Measurements from ENCODE around the gene CLCNKB.

The CLCNKB gene

DNA sequence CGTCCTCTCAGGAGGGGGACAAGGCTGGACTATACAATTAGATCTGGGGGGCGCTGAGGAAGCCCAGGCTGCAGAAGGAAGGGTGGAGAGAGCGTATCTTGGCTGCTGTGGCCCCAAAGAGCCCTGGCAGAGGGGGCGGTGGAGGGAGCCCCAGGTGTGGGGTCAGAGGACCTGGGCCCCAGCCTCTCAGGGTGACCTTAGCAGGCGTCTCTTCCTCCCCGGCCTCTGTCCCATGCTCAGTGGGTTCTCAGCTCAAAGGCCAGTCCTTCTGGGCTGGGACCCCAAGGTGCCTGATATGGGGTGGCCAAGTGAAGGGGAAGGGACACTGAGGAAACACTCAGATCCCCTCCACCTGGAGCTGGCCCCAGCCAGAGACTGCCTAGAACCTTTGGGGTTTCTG, 28.0 kb downstream of the CLCNKB start:
- TF ChIP-seq, protein P1, sequence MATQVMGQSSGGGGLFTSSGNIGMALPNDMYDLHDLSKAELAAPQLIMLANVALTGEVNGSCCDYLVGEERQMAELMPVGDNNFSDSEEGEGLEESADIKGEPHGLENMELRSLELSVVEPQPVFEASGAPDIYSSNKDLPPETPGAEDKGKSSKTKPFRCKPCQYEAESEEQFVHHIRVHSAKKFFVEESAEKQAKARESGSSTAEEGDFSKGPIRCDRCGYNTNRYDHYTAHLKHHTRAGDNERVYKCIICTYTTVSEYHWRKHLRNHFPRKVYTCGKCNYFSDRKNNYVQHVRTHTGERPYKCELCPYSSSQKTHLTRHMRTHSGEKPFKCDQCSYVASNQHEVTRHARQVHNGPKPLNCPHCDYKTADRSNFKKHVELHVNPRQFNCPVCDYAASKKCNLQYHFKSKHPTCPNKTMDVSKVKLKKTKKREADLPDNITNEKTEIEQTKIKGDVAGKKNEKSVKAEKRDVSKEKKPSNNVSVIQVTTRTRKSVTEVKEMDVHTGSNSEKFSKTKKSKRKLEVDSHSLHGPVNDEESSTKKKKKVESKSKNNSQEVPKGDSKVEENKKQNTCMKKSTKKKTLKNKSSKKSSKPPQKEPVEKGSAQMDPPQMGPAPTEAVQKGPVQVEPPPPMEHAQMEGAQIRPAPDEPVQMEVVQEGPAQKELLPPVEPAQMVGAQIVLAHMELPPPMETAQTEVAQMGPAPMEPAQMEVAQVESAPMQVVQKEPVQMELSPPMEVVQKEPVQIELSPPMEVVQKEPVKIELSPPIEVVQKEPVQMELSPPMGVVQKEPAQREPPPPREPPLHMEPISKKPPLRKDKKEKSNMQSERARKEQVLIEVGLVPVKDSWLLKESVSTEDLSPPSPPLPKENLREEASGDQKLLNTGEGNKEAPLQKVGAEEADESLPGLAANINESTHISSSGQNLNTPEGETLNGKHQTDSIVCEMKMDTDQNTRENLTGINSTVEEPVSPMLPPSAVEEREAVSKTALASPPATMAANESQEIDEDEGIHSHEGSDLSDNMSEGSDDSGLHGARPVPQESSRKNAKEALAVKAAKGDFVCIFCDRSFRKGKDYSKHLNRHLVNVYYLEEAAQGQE (IDR thresholded peaks at IDR 0.05; ENCODE audit: insufficient read depth in 1 of 2, low read depth in 2 of 2, low read length in 2 of 2), result no peak
- no peak for TF ChIP-seq FOXP2 (optimal IDR thresholded peaks at IDR 0.05; ENCODE audit: borderline replicate concordance, extremely low read depth, extremely low read length, insufficient read depth)

DNA sequence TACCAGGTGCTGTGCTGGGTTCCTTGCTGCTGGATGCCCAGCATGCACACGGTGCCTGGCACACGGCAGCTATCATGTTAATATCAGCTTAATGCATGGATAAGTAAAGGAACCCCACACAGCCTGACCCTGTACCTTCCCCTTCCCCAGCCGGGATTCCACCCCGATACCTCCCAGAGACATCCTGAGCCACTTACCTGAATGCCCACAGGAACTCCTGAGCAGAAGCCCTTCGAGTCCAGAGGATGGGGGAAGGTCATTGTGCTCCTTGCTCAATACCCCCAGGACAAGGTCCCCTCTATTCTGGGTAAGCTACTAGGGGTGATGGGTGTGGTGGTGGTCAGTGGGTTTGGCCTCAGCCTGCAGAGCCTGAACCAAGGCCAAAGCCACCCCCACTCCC, 28.5 kb downstream of the CLCNKB start:
- TF ChIP-seq POLR2AphosphoS5 (IDR thresholded peaks at IDR 0.05; ENCODE audit: low read depth, low read length) (no peak), TAF1 (IDR thresholded peaks at IDR 0.05; ENCODE audit: borderline replicate concordance, insufficient read depth, low read length) (no peak), SIN3A (IDR thresholded peaks at IDR 0.05; ENCODE audit: borderline replicate concordance, insufficient read depth, low read length) (no peak), FOXP2 (optimal IDR thresholded peaks at IDR 0.05; ENCODE audit: borderline replicate concordance, extremely low read depth, extremely low read length, insufficient read depth) (no peak)
- TF ChIP-seq, protein P1 (IDR thresholded peaks at IDR 0.05; ENCODE audit: insufficient read depth in 1 of 2, low read depth in 2 of 2, low read length in 2 of 2), result no peak

DNA sequence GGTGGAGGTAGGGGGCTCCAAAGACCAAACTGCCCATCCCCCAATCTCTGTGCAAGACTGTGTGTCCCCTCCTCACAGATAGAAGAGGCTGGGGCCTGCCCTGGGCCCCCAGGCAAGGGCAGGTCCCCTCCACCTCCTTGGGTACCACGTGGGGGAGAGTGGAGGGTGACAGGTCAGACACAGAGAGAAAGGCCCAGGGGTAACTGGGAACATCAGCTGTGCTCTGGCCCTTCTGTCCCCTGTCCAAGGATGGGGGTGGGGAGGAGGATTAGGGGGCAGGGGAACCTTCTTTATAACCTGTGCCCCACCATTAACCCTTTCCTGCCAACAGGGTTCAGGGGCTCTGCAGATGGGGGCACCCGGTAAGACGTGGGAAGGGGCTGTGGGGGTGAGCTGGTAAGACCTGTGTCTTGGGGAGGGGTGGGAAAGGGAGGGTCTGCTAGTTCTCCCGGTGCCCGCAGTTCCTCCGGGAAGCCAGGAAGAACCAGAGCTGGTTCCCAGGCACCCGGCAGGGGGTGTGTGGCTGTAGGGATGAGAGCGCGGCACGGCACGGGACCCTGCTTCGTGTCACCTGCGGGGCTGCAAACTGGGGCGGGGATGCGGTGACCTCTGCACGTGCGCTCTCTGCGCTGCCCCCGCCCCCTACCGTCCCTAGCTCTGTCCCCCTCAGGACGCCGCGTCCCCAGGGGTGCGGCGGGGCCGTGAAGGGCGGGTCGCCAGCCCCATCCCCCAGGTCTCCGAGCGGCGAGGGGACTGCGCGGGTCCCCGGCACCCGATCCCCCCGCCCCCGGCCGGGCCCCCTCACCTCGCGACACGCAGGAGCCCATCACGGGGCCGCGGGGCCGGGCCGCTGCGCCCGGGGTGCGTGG, 29.3 kb downstream of the CLCNKB start:
- TF ChIP-seq FOXP2 (optimal IDR thresholded peaks at IDR 0.05; ENCODE audit: borderline replicate concordance, extremely low read depth, extremely low read length, insufficient read depth) (no peak), POLR2AphosphoS5 (IDR thresholded peaks at IDR 0.05; ENCODE audit: low read depth, low read length) (no peak), TAF1 (IDR thresholded peaks at IDR 0.05; ENCODE audit: borderline replicate concordance, insufficient read depth, low read length) (no peak), SIN3A (IDR thresholded peaks at IDR 0.05; ENCODE audit: borderline replicate concordance, insufficient read depth, low read length) (no peak)
- TF ChIP-seq, protein P1 (IDR thresholded peaks at IDR 0.05; ENCODE audit: insufficient read depth in 1 of 2, low read depth in 2 of 2, low read length in 2 of 2), result no peak

DNA sequence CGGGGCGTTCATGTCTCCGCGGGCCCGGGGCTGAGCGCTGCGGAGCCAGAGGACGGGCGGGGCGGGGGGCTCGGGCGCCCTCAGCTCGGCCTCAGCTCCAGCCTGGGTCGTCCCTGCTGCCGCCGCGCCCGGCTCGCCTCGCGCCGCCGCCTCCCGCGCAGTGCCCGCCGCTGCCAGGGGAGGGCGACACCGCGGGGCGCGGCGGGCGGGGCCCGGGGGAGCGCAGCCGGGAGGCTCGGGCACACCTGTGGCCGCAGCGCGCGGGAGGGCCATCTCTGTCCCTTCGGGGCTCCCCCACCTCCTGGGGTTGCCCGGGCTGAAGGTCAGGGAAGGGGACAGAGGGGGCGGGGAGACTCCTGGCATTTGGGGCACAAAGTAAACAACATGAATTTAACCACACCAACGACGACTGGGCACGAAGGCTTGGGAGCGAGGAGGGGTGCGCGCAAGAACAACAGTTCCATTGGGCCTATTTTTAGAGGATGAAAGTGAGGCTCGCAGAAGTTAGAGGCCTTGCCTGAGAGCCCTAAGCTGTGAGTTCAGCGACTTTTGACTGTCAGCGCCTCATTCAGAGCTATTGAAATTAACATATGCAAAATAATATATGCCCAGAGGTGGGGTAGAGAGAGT, 30.0 kb downstream of the CLCNKB start, which contains the start of gene FAM131C:
Gene FAM131C (minus strand): TSS at position 162 of the 630 bp plus-strand sequence. CDS start 209 bp downstream, outside the sequence.
- TF ChIP-seq SIN3A (IDR thresholded peaks at IDR 0.05; ENCODE audit: borderline replicate concordance, insufficient read depth, low read length) (no peak), TAF1 (IDR thresholded peaks at IDR 0.05; ENCODE audit: borderline replicate concordance, insufficient read depth, low read length) (no peak), POLR2AphosphoS5 (IDR thresholded peaks at IDR 0.05; ENCODE audit: low read depth, low read length) (no peak), FOXP2 (optimal IDR thresholded peaks at IDR 0.05; ENCODE audit: borderline replicate concordance, extremely low read depth, extremely low read length, insufficient read depth) (no peak)
- TF ChIP-seq, protein P1 (IDR thresholded peaks at IDR 0.05; ENCODE audit: insufficient read depth in 1 of 2, low read depth in 2 of 2, low read length in 2 of 2), result no peak
